NCI-H1417 treated with DMSO at 0.1 percent for 48 hours (cell line): ENCODE results near the gene ST3GAL5.
"Not testable (repeated sequence)": the region's sequence is repeated elsewhere in the genome, so short reads cannot be mapped to it uniquely, and the experiment has no call there.

ENCODE experiments used
- DNase-seq: peaks from one replicate; lab custom pipeline; 2025; lab: John Stamatoyannopoulos, UW

ST3GAL5 gene

GRCh38 chr2:85888684-85889626, at the start of gene ST3GAL5:
ST3GAL5 (minus strand) TSS chr2:85888990; CDS start chr2:85888905, 85 bp downstream.
- DNase-seq, result no peak

GRCh38 chr2:85938456-85938855, 49.7 kb upstream of the ST3GAL5 start:
- DNase-seq, result no peak

- DNase-seq, result no peak
Observed at GRCh38 chr2:85937069-85937439, 48.3 kb upstream of the ST3GAL5 start.

- DNase-seq, result no peak
Observed at GRCh38 chr2:85936421-85937068, 47.8 kb upstream of the ST3GAL5 start.

GRCh38 chr2:85935746-85936208, 47.0 kb upstream of the ST3GAL5 start:
- DNase-seq, result no peak

- DNase-seq, result no peak
Observed at GRCh38 chr2:85935170-85935745, 46.5 kb upstream of the ST3GAL5 start.

- DNase-seq, result no peak
Observed at GRCh38 chr2:85933753-85934594, 45.2 kb upstream of the ST3GAL5 start.

- not testable (repeated sequence) for DNase-seq
Observed at GRCh38 chr2:85931151-85931550, 42.4 kb upstream of the ST3GAL5 start.

- no peak for DNase-seq
Observed at GRCh38 chr2:85930129-85931124, 41.6 kb upstream of the ST3GAL5 start.

GRCh38 chr2:85929096-85930050, 40.6 kb upstream of the ST3GAL5 start:
- no peak for DNase-seq

- DNase-seq, result no peak
Observed at GRCh38 chr2:85926931-85927661, 38.3 kb upstream of the ST3GAL5 start.

- DNase-seq, result no peak
Observed at GRCh38 chr2:85926526-85926925, 37.7 kb upstream of the ST3GAL5 start.

- no peak for DNase-seq
Observed at GRCh38 chr2:85925216-85925671, 36.5 kb upstream of the ST3GAL5 start.

- no peak for DNase-seq
Observed at GRCh38 chr2:85924522-85924921, 35.7 kb upstream of the ST3GAL5 start.

- no peak for DNase-seq
Observed at GRCh38 chr2:85922199-85922598, 33.4 kb upstream of the ST3GAL5 start.

GRCh38 chr2:85921659-85922058, 32.9 kb upstream of the ST3GAL5 start:
- DNase-seq, result no peak

GRCh38 chr2:85920810-85921545, 32.2 kb upstream of the ST3GAL5 start:
- no peak for DNase-seq
